Right renal cortex interstitium (tissue), 3 donors: ENCODE data around the gene ZSCAN9. TPM values are rescaled to one million over a fixed set of nuclear protein-coding genes. Genes with fewer than 3 reads are reported as not detected.

Source experiments
- DNase-seq, 3 donors: peaks; one replicate each; pipeline ENCODE4 v3.0.0-alpha.2; 2013; ENCODE audit warnings: low read depth in 3 of 3, low spot score in 2 of 3
- polyA plus RNA-seq, 3 donors: library from polyadenylated mRNA; unstranded; fragments of 120-200 nt; gene quantifications; one replicate each; pipeline ENCODE4 v1.2.1, GENCODE V29; 2013; ENCODE audit not compliant: insufficient read length in 3 of 3

ZSCAN9 gene
- polyA plus RNA-seq, 3 donors: 28.3 to 34.2 (median 30.5) TPM

DNA sequence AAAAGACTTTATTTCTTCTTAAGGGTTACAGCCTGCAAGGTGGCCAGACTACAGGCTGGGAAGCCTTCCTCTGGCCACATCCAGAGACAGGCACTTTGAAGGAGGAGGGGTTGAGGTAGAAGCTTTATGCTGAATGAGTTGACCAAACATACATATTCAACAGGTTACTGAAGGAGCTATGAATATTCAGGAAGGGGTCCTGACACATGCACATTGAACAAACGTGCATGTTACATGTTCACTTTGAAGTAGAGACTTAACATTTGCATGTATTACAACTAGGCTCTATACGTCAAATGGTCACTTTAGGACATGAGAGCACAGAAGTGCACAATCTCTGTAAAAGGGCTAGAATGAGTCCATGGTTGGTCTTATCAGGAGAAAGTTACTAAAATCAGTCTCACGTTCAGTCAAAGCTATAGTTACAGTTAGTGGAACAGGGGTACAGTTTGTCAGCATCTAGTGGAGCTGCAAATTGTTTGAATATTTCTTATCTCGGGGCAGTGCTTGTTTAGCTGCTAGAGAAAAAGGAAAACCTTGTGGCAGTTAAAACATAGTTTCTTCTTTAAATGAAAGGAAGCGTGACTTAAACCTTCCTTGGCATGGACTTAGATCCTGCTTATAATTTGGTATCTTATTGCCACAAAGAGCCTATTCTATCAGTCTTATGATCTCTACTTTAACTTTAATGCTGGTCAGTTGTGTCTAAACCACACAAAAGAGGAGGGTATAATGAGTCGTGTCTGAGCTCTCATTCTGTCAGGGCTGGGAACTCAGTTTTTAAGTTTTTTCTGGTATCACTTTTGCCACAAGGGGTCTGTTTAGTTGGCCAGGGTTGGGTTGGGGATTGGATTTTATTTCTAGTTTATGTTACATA lies 4.6 kb upstream of the ZSCAN9 start:
- no peak for DNase-seq

DNA sequence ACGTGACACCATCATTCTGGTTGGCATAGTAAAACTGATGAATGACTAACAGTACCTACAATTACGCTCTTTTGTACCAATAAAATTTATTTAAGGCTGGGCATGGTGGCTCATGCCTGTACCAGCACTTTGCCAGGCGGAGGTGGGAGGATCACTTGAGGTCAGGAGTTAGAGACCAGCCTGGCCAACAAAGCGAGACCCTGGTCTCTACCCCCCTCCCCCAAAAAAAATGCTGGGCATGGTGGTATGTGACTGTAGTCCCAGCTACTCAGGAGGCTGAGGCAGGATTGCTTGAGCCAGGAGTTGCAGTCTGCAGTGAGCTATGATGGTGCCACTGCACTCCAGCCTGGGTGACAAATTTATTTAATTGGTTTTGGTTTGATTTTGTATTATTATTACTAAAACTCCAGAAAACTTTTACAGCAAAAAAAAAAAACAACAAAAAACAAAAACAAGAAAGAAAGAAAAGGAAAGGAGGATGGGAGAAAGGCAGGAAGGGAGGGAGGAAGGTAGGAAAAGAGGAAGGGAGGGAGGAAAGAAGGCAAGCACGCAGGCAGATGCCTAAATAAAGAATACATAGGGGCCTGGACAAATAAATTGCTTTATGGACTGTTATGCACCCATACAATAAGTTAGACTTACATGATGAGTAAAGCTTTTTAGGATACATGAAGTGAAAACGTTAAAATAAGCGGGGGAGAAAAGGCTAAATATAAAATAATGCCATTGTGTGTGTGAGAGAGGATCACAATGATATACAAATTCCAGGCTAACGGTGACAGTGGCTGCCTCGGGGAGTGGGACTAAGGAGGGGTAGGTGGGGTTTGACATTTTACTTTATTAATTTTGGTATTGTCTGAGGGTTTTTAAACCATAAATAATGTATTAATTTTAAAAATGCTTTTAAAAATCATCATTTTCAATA lies 682 bp upstream of the ZSCAN9 start:
- no peak for DNase-seq

DNA sequence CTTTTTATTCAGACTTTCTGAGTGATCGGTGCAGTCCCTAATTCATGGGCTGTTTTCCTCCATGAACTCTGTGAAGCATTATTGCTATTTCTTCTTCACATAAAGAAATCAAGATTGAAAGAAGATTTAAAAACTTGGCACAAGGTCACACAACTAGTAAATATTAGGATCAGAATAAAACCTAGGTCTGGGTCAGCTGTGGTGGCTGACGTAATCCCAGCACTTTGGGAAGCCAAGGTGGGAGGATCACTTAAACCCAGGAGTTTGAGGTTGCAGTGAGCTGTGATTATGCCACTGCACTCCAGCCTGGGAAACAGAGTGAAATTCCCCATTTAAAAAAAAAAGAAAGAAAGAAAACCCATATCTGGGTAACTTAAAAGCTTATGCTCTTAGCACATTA lies 1.4 kb downstream of the ZSCAN9 start:
- no peak for DNase-seq

DNA sequence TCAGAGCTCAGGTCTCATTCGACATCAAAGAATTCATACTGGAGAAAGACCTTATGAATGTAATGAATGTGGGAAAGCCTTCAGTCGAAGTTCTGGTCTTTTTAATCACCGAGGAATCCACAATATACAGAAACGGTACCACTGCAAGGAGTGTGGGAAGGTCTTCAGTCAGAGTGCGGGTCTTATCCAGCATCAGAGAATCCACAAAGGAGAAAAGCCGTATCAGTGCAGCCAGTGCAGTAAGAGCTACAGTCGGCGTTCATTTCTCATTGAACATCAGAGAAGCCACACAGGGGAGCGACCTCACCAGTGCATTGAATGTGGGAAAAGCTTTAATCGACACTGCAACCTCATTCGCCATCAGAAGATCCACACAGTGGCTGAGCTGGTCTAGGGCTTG lies 7.7 kb downstream of the ZSCAN9 start:
- DNase-seq: no peak

DNA sequence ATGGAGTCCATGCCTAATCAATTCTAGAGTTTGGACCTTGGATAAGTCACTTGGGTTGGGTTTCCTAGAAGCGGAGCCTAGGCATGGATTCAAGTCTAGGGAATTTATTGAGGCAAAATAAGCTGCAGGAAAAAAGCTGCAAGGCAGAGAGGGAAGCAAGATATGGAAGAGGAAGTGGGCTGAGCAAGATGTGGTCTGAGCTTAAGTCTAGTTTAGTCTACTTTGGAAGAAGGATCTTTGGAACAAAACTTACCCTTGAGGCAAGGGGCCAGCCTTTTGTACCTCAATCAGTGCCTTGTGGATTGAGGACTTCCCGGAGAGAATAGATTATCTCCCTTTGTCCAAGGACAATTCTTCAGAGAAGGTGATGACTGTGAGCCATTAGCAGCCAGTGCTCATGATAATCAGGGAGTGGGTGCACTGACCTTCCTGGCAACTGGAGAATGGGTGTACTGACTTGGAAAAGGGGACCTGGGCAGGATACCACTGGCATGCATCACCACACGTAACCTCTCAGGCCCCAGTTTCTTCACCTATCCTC lies 10.9 kb downstream of the ZSCAN9 start:
- no peak for DNase-seq

DNA sequence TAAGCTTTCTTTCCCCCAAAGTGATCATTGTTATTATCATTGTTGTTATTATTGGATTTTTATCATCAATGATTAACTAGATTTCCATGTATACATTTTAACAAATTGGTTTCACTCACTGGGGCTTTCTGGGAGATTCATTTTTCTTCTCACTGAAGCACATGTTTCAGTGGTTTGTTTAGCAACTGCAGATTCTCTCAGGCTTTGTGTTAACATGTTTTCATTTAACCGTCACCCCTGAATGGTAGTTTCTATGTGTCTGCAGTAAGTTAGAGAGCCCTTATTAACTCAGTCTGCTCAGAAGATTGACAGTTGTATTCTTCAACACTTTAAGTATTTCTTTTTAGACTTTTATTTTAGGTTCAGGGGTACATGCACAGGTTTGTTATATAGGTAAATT lies 14.6 kb downstream of the ZSCAN9 start:
- no peak for DNase-seq

DNA sequence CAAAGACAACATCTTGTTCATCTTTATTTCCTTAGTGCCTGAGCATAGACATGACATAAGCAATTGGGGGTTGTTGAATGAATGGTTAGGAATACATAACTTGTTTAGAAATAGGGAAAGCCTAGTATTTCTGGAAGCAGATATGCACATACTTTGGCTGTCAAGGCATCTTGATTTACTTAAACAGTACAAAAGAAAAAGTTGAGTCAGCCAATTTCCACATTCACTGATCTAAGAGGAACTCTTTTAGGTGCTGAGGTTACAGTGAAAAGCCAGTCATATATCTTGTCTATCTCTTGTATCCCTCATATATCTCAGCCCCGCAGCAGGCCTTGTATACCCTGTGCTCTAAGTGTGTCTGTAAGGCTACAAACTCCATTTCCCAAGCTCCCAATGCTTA lies 15.4 kb downstream of the ZSCAN9 start:
- DNase-seq: no peak

DNA sequence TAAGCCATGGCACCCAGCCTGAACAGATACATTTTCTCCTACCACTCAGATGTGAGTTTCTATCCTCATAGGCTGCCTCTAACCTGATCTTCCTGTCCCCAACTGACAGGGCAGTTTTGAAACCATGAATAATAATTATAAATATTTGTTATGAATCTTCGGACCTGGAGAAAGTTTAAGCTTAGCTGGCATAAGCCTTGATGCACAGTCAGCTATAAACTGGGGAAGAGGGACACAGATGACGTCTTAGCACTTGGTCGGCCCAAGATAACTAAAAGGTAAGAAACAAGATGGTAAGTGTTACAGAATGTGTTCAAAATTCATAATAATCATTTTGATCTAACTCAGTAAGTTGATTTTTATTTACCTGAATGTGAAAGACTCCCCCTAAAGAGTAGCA lies 18.9 kb downstream of the ZSCAN9 start:
- no peak for DNase-seq

DNA sequence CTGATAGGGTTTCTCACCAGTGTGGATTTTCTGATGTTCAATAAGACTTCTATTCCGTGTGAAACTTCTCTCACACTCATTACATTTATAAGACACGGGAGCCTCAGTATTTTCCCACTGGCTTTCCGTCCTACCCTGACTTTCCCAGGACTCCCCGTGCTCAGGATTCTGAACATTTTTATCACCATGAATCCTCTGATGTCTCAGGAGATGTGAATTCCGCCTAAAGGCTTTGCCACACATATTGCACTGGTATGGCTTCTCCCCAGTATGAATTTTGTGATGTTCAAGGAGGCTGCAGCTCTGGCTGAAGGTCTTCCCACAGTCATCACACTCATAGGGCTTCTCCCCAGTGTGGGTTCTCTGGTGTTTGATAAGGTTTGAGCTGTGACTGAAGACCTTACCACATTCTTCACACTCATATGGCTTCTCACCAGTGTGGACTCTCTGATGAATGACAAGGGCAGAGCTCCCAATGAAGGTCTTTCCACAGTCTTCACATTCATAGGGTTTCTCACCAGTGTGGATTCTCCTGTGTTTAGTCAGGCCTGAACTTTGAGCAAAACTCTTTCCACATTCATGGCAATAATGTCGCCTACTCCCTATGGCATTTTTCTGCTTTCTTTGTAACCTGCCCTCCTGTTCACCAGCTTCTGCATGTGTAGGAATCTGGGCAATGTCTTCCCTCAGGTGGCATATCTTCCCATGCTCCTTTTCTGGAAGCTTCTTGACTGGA lies 20.3 kb downstream of the ZSCAN9 start:
- DNase-seq: no peak

DNA sequence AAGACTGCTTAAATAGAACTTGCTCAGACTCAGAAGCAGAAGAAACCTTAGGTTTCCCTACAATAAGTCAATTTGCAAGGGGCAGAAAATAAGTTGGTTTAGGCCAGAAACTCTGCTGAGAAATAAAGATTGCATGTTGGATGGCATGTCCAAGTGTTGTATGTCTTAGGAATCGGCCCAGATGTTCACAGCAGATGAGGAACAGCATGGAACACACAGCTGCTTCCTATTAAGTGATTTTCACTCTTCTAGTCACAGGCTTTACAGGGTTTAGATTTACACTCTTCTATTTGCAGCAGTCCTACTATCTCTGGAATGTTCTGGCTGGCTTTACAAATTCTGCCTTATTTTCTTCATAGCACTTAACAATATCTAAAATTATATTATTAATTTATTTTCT lies 23.8 kb downstream of the ZSCAN9 start:
- DNase-seq: no peak

DNA sequence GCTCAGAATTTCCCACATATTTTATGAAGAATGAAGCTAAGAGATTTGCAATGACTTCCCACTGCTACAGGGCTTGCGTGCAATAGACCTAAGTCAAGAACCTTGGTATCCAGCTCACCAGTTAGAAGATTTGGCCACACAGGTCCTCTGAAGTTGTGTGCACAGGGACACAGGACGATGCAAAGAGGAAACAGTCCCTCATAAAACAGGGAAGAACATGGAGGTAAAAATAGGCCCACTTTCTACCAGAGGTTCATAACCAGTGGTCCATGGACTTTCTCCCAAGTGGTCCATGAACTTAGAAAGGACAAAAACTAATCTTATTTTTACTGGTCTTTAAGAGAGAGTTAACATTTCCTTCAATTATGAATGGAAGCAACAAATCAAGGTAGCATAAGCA lies 25.7 kb downstream of the ZSCAN9 start:
- no peak for DNase-seq

DNA sequence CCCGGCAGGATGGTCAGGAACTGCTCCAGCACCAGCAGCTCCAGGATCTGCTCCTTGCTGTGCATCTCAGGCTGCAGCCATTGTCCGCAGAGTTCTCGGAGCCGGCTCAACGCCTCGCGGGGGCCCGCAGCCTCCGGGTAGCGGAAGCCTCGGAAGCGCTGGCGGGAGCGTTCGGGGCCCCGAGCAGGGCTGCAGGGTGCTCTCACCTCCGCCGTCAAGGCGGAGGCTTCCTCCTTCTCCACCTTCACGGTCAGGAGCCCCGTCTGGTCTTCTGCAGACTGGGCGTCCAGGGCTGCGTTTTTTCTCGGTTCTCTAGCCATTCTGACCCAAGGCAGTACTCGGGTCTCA lies 26.6 kb downstream of the ZSCAN9 start:
- DNase-seq: no peak

DNA sequence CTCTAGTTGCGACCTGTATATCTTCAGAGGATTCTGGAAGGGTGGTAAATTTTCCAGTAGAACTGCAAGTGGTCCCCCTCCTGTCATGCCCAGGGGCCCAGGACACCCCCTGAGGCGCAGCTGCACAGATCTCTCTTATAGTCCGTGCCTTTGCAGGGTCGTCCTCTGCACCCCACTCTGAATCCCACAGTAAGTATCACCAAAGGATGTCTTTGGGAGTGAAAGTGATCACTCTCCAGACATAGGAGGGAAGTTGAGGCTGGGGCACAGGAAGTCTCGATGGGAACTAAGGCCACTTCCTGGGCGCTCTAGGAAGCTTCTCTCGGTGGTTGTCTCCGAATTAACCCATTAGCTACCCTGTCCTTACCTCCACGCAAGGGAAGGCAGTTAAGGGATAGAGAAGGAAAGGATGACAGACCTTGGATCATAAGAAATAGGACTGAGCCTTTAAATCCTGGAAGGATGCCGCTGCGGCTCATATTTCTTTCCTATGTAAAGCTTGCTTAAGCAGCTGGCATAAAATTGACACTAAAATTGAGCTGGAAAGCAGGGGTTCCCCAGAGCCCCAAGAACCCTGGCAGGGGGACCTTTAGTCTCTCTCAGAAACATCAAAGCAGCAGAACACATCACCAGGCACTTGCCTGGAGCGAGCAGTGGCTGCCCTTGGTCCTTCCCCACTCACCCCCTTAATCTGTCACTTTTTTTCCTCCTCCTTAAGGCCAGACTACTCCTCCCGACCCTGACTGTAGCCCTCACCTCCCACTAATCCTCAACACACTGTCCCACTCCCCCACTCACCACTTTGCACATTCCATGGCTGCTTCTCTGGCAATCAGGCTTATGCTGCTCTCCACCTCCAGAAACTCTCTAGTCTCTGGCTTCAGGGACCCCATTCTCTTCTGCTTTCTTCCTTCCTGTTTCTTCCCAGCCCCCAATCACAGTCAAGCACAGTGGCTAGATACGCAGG lies 27.2 kb downstream of the ZSCAN9 start, which contains the start of gene ZKSCAN4:
TSS of gene ZKSCAN4 (minus strand) at position 261 of the 967 bp plus-strand sequence. CDS start 289 bp downstream, outside the sequence.
- peak; percentile 85 to 86 (median 85) for DNase-seq

DNA sequence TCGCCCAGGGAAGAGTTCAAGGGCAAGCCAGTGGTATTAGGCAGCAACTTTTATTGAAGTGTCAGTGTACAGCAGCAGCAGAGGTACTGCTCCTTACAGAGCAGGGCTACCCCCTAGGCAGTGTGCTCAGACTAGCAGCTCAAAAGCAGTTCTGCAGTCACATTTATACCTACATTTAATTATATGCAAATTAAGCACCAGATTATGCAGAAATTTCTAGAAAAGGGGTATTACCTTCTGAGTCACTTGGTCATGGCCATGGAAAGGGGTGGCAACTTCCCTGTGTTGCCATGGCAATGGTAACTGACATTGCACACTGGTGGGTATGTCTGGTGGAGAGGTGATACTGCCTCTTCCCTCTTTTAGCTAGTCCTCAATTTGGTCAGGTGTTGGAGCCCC lies 29.0 kb downstream of the ZSCAN9 start:
- no peak for DNase-seq

DNA sequence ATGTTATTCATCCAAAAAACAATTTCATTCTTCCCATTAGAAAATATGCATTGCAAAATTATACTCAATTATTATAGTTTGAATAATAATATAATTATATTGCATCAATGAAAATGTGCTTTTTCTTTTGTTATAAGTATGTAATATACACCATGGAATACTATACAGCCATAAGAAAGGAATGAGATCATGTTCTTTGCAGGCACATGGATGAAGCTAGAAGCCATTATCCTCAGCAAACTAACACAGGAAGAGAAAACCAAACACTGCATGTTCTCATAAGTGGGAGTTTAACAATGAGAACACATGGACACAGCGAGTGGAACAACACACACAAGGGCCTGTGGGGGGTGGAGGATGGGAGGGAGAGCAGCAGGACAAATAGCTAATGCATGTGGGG lies 32.0 kb downstream of the ZSCAN9 start:
- no peak for DNase-seq

DNA sequence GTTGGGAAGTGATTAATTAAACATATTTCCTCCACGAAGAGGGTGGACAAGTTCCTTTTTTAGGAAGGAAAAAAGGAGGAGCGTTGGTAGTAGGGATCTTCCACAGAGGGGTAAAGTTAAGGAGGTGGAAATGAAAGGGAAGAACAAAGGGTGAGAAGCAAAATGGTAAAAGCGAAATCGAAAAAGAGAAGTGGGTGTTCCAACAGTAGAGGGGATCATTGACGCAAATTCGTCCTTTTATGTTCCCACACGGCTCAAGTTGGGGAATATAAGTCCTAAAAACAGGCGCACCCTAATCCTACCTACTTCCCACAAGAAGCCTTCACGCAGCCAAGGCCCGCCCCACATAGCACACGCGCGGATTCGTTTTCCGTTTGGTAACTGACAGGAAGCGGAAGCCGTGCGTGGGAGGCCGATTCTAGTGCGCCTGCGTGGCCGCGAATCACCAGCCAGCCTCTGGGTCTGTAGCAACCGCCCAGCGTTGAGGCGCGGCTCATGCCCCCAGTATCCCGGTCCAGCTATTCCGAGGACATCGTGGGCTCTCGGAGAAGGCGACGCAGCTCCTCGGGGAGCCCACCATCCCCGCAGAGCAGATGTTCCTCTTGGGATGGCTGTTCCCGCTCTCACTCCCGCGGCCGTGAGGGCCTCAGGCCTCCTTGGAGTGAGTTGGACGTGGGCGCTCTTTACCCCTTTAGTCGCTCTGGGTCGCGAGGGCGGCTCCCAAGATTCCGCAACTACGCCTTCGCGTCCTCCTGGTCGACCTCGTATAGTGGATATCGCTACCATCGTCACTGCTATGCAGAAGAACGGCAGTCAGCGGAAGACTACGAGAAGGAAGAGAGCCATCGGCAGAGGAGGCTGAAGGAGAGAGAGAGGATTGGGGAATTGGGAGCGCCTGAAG lies 34.1 kb downstream of the ZSCAN9 start, which contains the start of gene NKAPL:
TSS of gene NKAPL (plus strand) at position 421 of the 901 bp plus-strand sequence. CDS start at position 496, 75 bp downstream.
- no peak for DNase-seq

DNA sequence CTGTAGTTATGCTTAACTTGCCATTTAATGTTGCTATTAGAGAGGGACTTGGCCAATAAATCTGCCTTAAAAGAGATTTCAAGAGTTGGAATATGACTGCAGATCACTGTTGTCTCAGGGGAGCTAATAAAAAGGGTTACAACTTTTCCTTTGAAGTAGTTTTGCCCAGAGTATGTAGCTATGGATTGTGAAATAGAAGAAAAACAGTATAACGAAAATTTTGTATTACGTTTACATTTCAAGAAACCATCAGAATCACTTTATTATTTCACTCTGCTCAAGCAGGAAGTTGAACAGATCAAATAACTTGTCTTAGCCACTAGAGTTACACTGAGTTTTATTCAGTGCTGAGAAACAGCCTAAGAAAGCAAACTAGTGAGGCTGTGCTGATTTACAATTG lies 38.8 kb downstream of the ZSCAN9 start:
- DNase-seq: no peak

DNA sequence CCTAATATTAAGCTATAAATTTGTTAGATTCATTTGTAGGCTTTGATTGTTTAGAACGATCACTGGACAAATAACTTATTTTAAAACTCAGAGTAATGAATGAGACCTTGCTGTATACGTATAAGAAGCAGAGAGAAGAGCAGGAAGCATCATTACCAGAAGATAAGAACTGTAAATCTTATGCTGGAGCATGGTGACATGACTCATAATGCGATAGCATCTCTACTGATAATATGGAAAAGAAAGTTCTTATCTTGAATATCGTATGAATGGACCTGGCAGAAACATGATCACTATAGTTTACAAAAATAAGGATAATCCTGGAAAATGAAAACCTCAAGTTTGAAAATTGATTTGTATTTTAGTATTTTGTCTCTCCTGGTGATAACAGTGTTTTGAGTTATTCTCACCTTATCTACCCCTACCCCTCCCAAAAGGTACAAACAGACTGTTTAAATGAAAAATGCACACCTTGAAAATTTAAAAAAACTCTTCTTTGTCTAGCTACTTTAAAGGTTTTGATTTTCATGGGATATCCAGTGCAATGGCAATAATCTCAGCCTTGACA lies 39.8 kb downstream of the ZSCAN9 start:
- no peak for DNase-seq
